ENCODE data around the gene CECR2.

CECR2 gene

DNA sequence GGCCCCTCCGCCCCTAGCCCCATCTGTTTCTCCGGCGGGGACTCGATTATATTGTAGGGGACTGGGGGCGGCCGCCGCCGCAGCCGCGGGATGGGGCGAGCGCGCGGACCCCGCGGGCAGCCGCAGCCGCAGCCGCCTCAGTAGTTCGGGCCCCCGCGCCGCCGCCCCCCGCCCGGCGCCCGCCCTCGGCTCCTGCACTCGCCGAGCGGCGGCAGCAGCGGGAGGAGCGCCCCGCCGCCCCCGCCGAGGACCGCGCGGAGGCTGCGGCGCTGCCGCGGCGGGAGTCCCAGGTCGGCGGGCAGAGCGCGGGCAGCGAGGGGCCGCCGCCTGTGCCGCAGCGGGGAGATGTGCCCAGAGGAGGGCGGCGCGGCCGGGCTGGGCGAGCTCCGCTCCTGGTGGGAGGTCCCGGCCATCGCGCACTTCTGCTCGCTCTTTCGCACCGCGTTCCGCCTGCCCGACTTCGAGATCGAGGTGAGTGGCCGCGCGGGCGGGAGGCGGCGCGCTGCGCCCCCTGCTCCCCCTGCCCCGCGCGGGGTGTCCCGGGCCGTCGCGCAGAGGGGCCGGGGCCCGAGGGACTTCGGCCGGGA, at the start of gene CECR2:
TSS of gene CECR2 (plus strand) at position 22 of the 587 bp plus-strand sequence. CDS start at position 346, 324 bp downstream.
- no peak for DNase-seq (ENCODE audit: low read depth)

DNA sequence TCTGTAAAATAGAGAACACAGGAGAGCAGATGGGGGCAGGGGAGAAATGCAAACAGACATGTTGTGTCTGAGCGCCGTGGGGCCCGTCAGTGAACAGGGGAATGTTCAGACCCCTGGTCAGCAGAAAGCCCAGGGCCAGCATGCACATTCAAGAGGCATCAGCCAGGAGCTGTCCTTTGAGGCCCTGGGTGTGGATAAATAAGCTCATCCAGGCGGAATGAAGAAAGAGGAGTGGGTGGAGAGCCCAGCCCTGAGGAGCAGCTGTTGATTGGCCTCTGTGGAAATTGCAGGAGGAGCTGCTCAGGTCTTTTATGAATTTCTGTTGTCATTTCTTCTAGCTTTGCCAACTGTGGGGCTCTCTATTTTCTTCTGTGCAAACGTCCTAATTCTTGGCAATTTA, 49.7 kb upstream of the CECR2 start:
- DNase-seq (ENCODE audit: low read depth), result no peak

DNA sequence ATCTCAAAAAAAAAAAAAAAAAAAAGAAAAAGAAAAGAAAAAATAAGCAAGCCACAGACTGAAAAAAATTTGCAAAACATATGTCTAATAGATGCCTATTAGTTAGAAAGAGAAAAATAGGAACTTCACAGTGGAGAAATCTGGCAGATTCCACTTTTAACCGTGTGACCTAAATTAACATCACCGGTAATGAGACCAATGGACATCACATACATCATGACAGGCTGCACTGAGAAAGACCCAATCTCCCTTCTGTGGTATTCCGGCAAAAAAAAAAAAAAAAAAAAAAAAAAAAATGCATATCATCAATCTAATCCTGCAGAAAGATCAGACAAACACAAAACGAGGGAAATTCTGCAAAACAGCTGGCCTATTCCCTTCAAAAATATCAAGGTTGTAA, 46.7 kb upstream of the CECR2 start:
- DNase-seq (ENCODE audit: low read depth), result no peak

DNA sequence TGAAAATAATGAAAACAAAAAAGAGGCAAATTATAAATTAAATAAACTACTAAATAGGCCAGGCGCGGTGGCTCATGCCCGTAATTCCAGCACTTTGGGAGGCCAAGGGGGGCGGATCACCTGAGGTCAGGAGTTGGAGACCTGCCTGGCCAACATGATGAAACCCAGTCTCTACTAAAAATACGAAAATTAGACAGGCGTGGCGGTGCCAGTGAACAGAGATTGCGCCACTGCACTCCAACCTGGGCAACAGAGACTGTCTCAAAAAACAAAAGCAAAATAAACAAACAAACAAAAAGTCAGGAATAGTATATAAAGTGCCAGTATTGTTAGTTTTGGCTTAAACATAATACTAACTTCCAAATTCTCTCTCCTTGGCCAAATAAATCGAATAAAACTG, 37.6 kb upstream of the CECR2 start:
- no peak for DNase-seq (ENCODE audit: low read depth)

DNA sequence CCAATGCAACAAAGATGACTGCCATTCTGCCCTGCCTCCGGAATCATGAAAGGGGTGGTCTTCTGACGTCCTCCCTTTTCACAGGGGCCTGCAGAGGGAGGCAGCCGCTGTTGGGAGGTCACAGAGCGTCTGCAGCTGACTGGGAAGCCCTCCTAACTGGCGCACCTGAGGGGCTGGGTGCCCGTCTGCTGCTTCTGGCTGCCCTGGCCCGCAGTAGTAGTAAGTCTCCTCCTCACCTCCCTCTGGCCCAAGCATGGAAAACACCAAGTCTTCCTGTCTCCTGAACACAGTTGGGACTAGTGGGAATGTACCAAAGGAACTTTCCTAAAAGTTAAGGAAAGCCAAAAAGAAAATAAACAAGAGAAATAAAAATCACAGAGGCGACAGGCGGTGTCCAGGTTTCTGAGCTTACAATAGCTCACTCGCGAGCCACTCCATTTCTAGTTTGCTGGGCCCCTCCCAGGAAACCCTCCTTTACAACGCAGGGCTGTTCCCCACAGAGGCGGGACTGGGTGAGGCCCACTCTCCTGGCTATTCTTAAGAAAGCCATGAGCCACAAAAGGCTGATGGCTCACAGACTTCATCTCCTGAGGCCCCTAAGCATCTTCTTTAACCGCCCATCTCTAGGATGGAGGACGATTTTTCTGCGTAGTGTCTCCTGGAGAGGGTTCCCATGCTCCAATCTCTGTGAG, 37.0 kb upstream of the CECR2 start:
- no peak for DNase-seq (ENCODE audit: low read depth)

DNA sequence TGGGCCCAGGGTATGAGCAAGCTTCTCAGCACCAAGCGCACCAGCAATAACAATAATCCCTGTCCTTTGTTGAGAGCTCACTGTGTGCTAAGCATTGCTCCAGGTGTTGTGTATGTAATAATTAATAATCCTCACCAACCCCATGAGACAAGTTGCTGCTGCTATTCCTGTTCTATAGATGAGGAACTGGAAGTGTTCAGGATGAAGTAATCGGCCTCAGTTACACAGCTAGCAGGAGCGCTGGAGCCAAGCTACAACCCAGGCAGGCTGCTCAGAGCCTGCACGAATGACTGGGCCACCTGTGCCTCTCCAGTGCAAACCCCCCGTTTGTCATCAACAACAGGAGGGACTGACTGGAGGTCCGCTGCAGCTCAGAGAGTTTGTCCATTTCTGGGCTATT, 35.2 kb upstream of the CECR2 start:
- no peak for DNase-seq (ENCODE audit: low read depth)

DNA sequence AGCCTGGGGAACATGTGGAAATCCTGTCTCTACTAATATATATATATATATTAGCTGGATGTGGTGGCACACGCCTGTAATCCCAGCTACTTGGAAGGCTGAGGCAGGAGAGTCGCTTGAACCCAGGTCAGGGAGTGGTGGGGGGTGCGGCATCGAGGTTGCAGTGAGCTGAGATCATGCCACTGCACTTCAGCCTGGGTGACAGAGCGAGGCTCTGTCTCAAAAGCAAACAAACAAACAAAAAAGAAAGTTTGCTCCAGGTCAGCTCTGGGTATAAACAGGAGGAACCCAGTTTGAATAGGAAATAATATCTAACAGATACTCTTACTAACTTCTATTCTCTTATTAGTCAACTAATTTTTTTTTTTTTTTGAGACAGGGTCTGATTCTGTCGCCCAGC, 34.3 kb upstream of the CECR2 start:
- no peak for DNase-seq (ENCODE audit: low read depth)

DNA sequence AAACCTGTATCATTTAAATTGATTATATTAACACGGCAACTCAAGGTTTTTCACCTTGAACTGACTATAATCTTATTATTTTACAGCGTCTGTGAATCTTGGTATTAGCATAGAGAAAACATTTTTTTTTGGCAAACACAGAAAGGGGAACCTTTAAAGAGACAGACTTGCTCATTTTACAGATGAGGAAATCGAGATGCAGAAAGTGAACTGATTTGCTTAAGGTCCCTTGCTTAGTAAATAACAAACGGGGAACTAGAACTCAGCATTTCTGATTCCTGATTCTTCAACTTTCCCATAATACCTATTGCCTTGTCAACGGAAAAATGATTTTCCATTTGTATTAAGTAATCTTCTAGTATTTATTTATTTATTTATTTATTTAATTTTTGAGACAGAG, 33.2 kb upstream of the CECR2 start:
- DNase-seq (ENCODE audit: low read depth), result no peak

DNA sequence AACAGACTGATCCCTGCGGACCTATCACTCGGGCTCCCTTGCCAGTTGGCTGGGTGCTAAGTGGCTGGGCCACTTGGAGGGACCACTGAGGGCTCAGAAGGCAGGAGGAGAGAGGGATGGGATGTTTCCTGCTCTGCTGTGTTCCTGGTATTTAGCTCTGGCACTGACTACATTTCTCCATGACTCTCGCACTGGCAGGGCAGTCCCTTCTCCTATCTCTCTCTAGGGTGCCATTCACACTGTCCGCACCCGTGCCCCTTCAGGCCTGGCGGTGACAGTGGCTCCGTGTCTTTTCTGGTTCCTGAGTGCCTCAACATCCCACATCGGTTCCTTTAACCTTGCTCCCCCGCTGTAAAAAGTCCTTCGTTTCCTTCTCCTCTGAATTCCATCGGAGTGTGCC, 31.6 kb upstream of the CECR2 start:
- DNase-seq (ENCODE audit: low read depth), result no peak

DNA sequence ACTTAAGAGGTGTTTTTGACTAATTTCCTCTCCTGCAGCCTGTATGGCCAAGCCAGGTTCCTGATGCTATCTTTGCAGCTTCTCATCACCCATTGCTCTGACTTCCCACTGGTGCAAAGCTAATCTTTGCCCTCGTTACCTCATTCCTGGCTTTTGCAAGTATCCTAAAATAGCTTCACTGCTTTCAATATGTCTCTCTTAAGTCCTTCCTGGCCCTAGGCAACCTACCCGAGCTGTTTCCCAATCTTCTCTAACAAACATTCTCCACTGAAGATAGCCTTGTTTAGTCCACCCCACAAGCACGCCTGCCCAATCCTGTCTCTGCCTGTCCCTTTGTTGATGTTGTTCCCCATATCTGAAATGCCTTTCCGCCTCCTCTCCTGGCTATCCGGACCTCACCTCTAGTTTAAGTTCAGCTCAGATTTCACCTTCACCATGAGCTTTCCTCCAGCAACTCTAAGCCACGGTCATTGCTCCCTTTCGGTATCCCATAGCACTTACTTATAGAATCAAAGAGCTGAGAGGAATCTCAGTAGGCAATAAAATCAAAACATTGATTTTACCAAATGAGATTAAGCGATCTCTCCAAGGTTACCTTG, 30.1 kb upstream of the CECR2 start:
- DNase-seq (ENCODE audit: low read depth), result no peak

DNA sequence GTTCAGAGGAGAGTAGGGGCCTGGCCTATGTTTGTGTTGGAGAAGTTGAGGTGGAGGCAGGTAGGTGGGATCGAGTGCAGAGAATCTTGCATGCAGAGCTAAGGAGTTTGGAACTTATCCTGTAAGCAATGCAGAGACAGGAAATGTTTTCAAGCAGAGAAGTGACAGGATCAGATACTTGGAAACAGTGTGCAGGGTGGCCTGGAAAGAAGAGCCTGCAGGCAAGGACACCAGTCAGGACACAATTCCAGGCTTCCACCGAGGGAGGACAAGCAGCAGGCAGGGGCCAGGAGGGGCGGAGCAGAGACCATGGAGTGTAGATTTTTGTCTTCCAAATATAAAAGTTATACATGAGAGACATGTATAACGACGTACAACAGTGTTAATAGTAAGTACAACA, 26.9 kb upstream of the CECR2 start:
- no peak for DNase-seq (ENCODE audit: low read depth)

DNA sequence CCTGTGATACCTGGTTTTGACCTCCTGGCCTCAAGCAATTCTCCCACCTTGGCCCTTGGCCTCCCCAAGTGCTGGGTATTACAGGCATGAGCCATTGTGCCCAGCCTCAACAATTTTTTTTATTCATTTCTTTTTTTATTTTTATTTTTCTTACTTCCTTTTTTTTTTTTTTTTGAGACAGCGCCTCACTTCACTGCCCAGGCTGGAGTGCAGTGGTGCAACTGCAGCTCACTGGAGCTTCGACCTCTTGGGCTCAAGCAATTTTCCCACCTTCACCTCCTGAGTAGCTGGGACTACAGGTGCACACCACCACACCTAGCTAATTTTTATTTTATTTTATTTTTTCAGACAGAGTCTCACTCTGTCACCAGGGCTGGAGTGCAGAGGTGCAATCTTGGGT, 25.5 kb upstream of the CECR2 start:
- DNase-seq (ENCODE audit: low read depth), result no peak

DNA sequence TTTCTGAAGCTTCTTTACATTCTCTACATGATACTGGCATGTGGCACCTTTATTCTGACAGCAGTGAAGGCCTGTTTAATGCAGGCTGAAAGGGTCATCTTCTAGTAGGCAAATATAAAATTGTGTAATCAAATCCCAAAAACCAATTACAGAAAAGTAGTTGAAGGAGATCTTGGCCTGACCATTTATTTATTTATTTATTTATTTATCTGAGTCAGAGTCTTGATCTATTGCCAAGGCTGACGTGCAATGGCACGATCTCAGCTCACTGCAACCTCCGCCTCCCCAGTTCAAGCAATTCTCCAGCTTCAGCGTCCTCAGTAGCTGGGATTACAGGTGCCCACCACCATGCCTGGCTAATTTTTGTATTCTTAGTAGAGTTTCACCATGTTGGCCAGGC, 22.7 kb upstream of the CECR2 start:
- no peak for DNase-seq (ENCODE audit: low read depth)

DNA sequence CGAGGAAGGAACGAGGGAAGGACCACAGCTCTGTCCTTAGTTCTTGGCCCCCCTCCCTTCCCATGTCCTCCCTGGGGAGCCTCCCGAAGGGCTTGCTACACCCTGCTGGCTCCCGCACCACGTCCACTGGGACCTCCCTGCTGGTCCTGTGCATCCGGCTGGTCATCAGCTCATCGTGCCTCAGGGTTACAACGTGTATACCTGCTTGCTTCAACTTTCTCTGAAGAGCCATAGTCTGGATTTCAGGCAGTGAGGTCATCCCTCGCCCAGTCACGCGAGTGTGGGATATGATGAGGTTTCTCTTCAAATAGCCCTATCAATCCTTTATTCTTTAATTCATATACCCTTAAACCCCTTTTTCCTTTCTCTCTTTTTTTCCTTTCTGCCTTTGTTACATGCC, 21.5 kb upstream of the CECR2 start:
- DNase-seq (ENCODE audit: low read depth), result no peak

DNA sequence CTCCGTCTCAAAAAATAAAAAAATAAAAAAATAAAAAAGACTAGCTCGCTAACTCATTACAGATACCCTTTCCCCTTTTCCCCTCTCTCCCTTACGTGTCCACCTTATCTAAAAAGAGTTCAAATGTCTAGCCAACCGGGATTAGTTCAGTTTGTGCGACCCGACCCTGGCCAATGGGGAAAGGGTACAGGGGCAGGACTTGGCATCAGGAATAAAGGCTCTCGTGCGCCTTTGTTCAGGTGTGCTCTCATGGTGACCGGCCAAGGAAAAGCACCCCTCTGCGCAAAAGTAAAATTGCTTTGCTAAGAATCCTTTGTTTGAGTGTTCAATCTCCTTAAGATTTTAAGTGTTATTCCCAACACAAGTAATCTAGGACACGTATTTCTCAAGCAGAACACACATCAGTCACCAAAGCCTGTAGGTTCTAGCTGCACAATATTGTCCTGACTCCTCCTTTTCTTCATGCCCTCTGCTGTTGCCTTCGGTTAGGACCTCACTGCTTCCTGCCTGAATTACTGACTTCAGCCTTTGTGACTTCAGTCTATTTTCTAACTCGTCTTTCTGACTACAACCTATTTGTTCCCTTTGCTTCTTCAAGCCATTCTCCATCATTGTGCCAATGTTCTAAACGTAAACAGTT, 20.7 kb upstream of the CECR2 start:
- DNase-seq (ENCODE audit: low read depth), result no peak

DNA sequence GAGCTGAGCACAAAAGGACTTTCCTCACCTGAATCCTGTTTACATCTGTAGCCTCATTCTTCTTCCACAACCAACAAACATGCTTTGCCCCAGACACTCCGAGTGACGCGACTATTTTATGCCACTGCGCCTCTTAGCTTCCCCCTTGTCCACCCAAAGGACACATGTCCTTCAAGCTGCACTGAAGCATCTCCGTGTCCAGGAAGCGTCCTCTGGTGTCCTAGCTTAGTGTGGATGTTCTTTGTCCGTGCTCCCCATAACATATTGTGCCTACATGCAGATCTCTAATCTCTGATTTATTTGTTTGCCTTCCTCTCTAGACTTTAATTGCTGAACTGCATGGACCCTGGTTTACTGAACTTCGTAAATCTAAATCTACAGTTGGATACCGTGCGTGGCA, 20.1 kb upstream of the CECR2 start:
- no peak for DNase-seq (ENCODE audit: low read depth)

DNA sequence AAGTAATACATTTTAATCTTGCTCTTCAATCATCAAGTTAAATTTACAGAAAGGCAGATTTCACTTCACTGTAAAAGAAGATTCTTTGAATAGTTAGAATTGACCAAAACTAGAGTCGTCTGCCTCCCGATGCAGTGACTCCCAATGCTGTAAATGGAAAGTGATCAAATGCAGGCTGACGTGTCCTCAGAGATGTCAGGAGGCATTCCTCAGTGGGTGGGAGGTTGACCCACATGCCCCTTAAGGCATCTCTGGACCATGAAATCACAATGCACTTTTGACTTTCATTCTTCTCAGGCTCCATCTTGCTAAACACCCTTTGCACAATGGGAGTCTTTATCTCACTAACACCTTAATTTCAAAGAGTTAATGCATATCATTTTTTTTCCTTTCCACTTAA, 19.0 kb upstream of the CECR2 start:
- no peak for DNase-seq (ENCODE audit: low read depth)

DNA sequence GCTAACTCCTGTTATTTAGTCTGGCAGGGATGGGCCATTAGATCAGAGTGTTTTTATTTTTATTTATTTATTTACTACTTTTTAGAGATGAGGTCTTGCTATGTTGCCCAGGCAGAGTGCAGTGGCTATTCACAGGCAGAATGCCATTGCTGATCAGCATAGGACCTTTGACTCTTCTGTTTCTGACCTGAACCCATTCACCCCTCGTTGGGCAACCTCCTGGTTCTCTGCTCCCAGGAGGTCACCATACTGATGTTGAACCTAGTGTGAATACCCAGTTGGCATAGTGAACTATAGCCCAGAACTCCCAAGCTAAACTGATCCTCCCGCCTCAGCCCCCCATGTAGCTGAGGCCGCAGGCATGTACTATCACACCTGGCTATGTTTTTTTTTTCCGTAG, 16.5 kb upstream of the CECR2 start:
- DNase-seq (ENCODE audit: low read depth), result no peak

DNA sequence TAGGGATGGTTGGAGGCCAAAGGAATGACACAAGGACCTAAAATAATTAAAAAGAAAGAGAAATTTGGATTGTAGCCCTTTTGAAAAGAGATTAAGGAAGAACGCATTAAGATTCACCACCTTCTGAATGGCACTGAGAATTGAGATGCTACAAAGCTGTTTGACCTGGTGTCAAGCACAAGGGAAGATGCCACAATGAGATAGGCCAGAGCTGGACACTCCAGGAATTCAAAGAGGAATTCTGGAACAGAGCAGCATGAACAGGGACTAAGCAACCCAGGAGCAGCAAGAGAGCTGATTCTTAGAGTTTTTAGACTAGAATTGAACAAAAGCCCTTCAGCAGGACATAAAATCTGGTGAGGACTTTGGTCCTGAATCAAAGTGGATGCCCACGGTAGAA, 11.6 kb upstream of the CECR2 start:
- no peak for DNase-seq (ENCODE audit: low read depth)

DNA sequence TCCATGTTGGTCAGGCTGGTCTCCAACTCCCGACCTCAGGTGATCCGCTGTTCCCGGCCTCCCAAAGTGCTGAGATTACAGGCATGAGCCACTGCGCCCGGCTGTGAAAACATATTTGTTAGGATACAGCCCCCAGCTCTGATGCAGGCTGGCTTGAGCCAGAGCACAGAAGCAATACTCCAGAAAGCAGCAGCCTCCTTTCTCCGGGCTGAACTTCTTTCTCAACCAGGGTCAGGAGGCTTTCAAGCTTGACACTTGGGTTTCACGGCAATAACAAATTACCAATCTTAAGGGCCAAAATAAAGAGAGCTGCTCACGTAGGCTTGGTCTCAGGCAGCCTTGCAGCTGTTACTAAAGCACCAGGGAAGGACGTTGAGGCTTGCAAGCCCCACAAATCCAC, 10.8 kb upstream of the CECR2 start:
- DNase-seq (ENCODE audit: low read depth), result no peak

DNA sequence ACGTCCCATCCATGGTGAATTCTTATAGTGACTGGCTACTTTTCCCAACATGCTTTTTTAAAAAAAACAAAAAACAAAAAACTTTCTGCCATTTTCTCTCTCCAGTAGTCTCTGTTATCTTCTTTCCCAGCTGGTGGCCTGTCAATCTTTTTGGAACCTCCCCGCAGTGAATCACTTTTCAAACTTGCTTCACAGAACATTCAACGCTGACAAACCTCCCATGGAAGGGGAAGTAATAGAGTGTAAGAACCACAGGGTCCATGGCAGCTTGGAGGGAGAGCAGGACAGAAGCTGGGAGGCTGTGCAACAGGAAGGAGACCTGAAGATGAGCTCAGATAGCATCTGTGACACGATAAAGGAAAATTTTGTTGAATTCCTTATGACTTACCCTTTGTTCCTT, 9.8 kb upstream of the CECR2 start:
- no peak for DNase-seq (ENCODE audit: low read depth)

DNA sequence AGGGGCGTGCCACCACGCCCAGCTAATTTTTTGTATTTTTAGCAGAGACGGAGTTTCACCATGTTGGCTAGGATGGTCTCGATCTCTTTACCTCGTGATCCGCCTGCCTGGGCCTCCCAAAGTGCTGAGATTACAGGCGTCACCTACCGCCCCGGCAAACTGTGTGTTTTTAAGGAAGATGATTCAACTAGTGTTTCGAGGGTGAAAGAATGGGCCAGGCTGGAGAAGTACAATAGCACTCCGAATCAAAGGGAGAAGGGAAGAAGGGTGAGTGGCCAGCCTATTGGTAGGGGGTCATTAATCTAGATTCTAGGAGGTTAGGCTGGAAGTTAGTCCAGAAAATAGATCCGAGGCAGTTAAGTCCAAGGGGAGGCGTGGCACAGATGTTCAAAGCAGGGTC, 2.9 kb upstream of the CECR2 start:
- DNase-seq (ENCODE audit: low read depth), result no peak

DNA sequence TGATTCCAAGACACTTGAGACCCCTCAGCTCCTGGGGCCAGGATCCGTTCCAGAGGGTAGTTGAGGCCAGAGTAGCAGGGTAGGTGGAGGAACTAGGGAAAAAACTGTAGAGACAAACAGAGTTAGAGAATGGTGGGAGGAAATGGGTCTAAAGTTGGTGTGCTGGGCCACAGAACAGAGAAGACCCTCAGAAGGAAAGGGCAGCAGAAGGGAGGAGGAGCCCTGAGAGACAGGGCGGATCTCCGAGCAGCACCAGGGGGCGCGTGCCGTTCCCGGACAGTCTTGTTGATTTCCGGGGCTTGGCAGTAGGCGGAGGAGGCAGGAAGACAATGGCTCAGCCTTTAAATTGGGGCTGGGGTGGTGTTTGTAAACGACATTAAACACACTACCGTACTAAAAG, 2.4 kb upstream of the CECR2 start:
- no peak for DNase-seq (ENCODE audit: low read depth)

DNA sequence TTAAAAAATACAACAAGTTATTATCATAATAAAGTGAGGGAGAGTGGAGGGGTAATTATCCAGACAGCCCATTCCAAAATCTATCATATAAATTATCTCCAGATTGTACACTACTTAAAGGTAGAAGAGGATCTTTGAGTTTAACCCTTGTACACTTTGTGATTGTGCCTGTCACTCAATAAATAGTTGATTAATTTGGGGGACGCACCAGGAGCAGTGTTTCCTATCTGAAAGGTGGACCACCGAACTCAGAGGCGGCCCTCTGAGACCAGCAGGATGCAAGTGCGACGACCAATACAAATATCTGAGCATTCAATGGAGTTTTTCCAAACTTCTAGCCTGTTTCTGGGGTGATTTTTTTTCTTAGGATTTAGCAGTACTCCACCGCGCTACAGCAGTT, 1.1 kb upstream of the CECR2 start:
- DNase-seq (ENCODE audit: low read depth), result no peak

All from stimulated activated CD8-positive, alpha-beta memory T cell treated with anti-CD3 and anti-CD28 coated beads, Interleukin-4, amount 100 ng/mL, for 24 hours (primary cell).